Activated CD8-positive, alpha-beta memory T cell treated with anti-CD3 and anti-CD28 coated beads for 24 hours (primary cell): ENCODE measurements around the gene IFNL4.
"Not testable (repeated sequence)": the region's sequence is repeated elsewhere in the genome, so short reads cannot be mapped to it uniquely, and the experiment has no call there.

Experiments
- DNase-seq: peaks from one replicate; pipeline ENCODE4 v3.0.0-alpha.2; 2020

IFNL4 gene

DNA sequence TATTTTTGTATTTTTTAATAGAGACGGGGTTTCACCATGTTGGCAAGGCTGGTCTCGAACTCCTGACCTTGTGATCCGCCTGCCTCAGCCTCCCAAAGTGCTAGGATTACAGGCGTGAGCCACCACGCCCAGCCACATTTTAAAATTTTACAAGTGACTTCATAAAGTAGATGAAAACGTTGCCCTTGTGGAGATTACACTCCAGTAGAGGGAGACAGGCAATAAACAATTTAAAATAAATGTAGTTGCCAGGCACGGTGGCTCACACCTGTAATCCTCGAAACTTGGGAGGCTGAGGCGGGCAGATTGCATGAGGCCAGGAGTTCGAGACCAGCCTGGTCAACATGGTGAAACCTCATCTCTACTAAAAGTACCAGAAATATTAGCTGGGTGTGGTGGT, 29.5 kb downstream of the IFNL4 start:
- DNase-seq = not testable (repeated sequence)

DNA sequence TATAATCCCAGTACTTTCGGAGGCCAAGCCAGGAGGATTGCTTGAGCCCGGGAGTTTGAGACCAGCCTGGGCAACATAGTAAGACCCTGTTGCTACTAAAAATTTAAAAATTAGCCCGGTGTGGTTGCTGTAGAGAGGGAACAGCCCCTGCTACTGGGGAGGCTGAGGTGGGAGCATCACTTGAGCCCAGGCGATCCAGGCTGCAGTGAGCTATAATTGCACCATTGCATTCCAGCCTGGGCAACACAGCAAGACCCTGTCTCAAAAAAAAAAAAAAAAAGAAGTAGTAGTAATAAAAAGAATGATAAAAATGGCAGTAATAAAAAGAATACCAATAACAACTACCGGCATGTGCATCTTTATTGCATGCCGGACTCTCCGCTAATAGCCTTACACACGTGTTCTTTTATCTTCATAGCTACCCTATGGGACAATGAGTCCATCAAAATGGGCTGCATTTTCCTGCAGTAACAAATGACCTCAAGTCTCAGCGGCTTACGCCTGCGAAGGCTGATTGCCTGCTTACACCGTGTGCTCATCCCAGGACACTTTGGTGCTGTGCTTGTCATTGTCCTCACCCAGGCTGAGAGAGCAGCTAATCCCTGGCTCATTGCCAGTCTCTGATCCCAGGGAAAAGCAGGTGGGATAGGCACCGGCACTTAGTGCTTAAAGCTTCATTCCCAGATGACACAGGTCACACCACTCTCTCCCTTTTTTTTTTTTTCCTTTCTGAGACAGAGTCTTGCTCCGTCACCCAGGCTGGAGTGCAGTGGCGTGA, 30.2 kb downstream of the IFNL4 start:
- no peak for DNase-seq

DNA sequence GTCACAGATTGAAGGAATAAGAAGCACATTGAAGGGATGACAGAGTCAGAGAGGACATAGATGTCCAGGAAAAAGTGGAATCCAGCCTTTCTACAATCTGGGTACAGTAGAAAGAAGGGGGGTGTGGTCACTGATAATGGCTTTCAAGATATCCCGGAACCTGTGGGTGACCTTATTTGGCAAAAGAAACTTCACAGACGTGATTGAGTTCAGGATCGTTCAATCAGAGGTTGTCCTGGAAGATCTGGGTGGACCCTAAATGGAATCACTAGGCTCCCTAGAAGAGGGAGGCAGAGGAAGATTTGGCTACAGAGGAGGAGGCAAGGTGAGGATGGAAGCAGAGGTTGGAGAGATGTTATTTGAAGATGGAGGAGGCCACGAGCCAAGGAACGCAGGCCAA, 31.6 kb downstream of the IFNL4 start:
- no peak for DNase-seq

DNA sequence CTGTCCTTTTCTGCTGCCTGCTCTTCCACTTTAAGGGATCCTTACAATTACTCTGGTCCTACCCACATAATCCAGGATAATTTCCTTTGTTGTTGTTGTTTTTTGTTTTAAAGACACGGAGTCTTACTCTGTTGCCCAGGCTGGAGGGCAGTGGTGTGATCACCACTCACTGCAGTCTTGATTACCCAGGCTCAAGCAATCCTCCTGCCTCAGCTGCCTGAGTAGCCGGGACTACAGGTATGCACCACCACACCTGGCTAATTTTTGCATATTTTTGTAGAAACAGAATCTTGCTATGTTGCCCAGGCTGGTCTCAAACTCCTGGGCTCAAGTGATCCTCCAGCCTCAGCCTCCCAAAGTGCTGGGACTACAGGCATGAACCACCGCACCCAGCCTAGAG, 33.3 kb downstream of the IFNL4 start:
- not testable (repeated sequence) for DNase-seq

DNA sequence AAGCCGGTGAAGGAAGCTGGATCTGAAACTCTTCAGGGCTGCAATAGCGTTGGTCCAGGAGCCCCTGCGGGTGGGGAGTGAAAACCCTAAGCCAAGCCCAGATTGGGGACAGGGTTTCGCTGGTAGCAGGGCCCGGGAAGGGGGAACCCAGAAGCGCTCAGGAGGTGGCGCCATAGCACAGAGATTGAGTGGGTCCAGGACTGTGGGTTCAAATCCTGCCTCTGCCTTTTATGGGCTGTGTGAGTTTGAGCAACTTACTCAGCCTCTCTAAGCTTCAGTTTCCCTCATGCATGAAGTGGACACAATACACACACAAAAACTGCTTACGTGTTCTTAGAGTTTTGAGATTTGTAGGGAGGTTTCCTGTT, 36.3 kb downstream of the IFNL4 start:
- peak; percentile 81 for DNase-seq

DNA sequence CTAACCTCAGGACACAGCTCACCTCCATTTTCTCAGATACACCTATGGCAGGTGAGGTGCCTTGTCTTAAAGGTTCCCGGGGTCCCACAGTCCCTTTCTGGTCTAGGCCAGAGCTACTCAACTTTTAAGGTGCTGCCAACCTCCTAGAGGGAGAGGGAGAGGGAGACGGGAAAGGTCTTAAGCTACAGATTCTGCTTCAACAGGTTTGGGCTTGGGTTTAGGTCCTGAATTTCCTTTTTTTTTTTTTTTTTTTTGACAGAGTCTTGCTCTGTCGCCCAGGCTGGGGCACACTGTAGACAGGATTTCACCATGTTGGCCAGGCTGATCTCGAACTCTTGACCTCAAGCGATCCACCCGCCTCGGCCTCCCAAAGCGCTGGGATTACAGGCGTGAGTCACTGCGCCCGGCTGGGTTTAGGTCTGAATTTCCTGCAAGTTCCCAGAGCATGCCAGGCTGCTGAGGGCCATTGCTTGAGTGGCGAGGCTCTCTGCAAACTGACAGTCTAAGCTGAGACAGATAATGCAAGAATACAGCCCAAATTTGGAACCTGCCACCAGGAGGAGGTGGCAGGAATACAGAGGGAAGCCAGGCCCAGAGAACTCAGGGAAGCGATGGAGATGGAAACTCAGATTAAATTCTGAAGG, 36.8 kb downstream of the IFNL4 start:
- no peak for DNase-seq

DNA sequence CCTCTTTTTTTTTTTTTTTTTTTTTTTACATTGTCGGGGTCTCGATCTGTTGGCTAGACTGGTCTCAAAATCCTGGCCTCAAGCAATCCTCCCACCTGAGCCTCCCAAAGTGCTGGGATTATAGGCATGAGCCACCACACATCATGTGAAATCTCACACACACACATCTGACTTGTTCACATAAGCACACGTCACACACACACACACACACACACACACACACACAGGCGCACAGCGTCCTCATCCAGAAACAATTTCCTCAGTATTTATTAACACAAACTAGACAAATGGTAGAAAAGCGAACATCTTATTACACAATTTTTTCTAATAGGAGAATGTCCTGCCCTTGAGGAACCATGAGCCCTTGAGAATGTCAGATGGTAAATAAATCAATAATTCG, 39.5 kb downstream of the IFNL4 start:
- no peak for DNase-seq

DNA sequence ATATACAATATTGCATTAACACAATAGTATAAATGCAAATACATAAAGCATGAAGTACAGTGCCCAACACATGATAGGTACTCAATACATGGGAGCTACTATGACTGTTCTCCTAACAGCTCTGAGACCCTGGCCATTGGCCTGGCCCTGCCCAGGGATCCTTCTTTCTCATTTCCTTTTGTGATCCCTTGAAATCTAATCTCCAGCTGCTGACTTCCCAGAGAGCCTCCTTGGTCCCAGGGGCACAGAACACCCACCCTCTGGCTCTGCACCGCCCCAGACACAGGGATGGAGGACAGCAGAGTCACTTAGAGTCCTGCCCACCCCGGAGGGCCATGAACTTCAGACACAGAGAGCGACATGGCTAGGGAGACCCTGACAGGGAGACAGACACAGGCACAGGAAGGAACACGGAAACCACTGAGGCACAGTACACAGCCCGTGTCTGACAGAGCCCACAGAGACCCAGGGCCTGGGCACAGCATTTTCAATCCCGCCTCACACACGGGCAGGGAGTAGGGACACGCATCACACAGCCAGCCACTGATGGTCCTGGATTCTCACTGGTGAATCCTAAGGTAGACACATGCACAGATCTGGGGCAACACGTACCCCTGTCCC, 40.4 kb downstream of the IFNL4 start:
- DNase-seq = no peak

DNA sequence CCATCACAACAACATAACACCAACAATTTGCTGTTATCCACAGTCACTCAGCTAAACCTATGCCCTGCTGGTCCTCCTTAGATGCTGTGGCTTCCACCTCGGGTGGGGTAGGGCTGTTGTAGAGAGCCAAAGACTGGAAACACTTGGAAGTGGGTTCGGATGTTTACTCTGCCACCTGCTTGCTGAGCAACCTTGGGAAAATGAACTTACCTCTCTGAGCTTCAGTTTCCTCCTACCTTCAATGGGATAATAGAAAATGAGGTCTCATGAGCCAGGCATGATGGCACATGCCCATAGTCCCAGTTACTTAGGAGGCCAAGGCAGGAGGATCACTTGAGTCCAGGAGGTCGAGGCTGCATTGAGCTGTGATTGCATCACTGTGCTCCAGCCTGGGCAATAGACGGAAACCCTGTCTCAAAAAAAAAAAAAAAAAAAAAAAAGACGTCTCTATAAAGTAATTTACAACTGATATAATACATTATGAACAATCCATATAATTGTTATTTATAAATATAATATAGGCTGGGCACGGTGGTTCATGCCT, 41.3 kb downstream of the IFNL4 start:
- no peak for DNase-seq

DNA sequence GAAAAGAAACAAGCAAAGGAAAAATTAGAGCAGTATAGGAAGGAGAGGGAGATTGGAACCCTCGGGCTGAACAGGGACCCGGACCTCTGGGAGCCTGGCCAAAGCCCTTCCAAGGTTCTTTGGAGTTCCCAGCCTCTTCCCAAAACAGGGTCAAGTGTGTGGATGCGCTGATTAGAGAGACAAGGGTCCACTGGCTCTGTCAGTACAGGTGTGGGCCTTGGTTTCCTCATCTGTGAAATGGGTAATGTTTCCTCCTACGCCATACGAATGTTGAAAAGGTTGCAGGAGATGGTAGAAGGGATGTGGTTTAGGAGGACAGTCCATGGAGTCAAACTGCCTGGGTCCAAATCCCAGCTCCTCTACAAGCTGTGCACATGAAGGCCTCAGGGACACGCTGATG, 42.5 kb downstream of the IFNL4 start:
- DNase-seq = no peak

DNA sequence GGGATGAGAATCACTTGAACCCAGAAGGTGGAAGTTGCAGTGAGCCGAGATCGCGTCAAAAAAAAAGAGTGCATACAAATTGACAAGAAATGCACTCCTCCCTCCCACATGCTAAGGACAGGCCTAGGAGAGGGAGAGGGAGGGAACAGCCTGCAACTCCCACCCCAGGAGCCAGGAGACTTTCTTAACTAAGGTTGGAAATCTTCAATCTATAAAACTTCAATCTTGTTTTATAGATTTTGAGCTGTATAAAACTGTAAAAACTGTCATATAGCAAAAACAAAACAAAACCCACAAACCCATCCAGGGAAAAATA, 43.2 kb downstream of the IFNL4 start:
- DNase-seq = no peak

DNA sequence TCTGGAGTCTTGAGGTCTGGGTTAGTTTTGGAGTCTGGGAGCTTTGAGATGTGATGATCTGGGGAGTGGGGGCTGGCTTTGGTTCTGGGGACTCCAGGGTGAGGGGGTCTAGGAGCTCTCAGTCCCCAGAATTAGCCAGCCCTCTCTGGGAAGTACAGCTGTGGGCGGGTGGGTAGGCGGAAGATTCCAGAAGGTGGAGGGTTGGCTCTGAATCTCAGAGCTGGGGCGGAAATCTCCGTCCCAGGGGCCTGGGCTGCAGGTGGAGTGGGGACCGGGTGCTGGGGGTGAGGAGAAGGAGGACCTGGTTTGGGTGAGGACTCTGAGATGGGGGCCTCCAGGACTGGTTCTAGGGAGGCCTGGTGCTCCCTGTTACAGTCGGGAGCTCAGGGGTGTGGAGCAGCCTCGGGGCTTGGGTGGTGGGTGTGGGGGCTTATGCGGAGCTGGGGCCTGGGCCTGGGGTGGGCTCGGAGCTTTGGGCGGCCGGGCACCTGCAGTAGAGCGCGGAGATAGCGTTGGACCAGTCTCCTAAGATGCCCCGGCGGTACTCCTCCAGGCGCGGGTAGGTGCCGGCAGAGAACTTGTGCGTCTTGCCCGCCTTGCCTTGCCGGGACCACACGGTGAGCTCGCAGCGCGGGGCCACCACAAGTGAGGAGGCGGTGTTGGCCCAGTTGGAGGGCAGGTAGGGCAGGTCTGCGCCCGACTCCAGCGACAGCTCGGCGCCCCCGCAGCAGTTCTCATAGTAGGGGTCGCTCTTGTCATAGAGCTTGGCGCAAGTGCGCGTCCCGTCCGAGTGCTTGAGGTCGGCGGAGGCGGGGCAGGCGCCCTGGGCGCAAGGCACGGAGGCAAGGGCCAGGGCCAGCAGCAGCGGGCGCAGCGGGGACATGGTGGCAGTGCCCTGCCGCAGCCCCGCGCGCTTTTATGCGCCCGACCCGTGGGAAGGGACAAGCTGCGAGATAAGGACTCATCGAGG, 45.0 kb downstream of the IFNL4 start, which contains the start of gene SYCN:
SYCN (minus strand) TSS at position 892 of the 970 bp plus-strand sequence; CDS start at position 883, 9 bp downstream.
- DNase-seq = no peak

DNA sequence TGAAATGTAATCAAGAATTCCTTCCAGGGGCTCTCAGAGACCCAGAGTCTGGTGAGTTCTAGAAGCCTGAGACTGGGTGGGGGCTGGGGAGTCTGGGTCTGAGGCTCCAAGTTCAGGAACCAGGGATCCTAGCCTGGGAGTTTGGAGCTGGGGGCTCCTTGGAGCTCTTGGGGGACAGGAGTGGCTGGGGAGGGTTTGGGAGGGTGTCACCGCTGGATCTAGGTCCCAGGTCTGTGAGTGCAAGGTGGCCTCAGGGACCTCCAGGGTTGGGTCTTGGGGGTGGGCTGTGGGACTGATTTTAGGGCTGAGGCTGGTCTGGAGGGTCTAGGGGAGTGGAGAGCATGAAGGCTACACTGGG, 45.7 kb downstream of the IFNL4 start:
- DNase-seq = no peak

DNA sequence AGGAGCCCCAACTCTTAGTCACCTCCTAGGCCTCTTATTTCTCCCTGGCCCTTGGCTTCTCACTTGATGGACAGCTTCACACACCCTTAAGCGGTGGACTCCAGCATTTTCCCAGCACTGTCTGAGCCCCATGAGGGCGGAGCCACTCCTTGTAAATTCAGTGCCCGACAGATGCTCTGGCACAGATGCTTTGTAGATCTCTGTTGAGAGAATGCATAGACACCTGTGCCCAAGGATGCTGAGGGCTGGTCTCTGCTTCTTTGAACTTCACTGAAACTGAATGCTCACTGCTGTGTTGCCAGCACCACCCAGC, 47.9 kb downstream of the IFNL4 start:
- no peak for DNase-seq

DNA sequence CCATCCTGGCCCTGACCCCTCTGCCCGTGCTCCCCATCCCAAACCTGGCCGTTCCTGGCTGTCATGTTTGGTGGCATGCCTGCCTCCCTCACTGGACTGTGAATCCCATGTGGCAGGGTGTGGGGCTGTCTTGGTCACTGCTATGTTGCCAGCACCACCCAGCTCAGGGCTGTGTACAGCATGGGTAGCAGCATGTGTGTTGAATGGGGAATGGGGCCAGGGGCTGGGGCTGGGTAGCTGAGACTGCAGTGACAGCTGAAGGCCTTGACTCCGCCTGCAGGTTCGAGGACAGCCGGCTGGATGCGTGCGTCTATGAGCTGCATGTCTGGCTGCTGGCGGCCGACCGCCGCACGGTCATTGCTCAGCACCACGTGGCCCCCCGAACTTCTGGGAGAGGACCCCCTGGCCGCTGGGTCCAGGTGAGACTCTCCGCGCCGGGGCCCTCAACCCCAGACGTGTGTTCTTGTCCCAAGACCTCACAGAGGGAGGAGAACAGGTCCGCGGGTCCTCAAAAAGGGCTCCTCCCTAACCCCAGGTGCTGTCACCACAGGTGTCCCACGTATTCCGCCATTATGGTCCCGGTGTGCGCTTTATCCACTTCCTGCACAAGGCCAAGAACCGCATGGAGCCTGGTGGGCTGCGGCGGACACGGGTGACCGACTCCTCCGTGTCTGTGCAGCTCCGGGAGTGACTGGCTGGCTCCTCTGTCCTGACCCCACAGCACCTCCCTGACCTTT, 48.4 kb downstream of the IFNL4 start:
- no peak for DNase-seq

DNA sequence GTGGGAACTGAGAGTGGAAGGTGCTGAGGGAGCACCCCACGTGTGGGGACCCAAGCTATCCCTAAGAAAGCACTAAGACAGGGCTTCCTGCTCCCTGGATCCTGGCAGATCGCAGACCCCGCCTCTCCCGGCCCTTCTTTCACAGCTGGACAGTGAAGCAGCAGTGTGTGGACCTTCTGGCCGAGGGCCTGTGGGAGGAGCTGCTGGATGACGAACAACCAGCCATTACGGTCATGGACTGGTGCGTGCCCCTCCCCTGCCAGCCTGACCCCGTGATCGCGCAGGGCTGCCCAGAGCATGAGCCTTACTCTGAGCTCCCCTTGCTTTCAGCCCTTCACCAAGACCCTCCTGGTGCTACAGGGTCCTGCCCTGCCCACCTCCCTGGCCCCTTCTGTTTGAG, 49.6 kb downstream of the IFNL4 start:
- no peak for DNase-seq

DNA sequence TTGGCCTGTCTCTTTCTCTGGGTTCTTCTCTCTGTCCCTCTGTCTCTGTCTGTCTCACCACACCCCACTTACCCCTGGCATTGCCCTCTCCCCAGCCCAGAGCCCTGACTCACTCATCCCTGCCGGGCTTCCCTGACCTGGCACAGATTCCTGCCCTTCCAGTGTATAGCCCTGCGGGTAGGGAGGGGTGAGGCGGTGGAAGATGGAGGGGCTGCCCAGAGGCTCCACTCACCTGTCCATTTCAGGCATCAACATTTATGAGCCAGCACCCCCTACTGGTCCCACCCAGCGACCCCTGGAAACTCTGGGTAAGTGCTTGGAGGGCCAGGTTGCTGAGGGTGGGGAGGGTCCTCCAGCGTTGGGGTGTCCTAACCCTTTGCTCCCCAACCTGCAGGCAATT, 50.8 kb downstream of the IFNL4 start:
- DNase-seq = no peak

DNA sequence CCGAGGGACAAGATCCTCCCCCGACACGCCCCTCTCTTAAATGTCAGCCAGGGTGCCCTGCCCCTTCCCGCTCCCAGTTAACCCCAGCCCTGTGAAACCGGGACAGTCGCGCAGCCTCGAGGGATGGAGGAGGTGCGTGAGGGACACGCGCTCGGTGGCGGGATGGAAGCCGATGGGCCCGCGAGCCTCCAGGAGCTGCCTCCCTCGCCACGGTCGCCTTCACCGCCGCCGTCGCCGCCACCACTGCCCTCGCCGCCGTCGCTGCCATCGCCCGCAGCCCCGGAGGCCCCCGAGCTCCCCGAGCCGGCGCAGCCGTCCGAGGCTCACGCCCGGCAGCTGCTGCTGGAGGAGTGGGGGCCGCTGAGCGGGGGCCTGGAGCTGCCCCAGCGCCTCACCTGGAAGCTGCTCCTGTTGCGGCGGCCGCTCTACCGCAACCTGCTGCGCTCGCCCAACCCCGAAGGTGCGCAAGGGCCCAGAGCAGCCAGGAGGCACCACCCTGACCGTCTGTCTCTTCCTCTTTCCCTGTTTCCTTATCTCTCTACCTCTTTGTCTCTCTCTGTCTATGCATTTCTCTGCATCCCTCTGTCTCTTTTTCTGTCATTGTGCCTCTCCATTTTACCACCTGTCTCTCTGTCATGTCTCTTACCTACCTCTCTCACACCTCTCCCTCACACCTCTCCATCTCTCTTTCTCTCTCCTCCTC, 51.6 kb downstream of the IFNL4 start, which contains the start of gene NCCRP1:
NCCRP1 (plus strand) TSS at position 105 of the 703 bp plus-strand sequence; CDS start at position 124, 19 bp downstream.
- no peak for DNase-seq

DNA sequence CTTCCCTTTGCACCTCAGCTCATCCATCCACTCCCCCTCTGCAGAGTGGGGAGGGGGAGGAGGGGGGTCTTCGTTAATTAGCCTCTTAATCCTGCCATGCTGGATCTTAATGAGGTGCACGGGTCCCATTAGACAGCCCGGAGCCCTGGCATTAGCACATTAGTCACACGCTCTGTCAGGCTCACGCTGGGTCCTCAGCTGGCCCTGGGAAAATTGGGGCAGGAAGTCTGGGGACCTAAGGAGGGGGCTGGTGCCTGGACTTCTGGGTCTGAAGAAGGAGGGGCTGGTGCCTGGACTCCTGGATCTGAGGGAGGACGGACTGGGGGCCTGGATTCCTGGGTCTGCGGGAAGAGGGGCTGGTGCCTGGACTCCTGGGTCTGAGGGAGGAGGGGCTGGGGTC, 52.3 kb downstream of the IFNL4 start:
- DNase-seq = no peak
